ENCODE measurements around the gene JADE1. TPM values are rescaled to one million over a fixed set of nuclear protein-coding genes. Genes with fewer than 3 reads are reported as not detected.

The JADE1 gene
- total and polyA plus RNA-seq, 2 experiments from 2014 or later = 84.2 to 158 TPM

GRCh38 chr4:128907981-128908380 is 98.5 kb downstream of the JADE1 start (continued):
- TF ChIP-seq ZNF462 (CRISPR knock-in tag; IDR thresholded peaks at IDR 0.05) = no peak
- no peak for TF ChIP-seq REST (IDR thresholded peaks at IDR 0.05; ENCODE audit: unreplicated experiment)
- no peak for TF ChIP-seq NANOG (IDR thresholded peaks at IDR 0.05; ENCODE audit: borderline replicate concordance)
- TF ChIP-seq EZH2phosphoT487 (IDR thresholded peaks at IDR 0.05; ENCODE audit: unreplicated experiment) = no peak
- no peak for TF ChIP-seq CREB1 (CRISPR knock-in tag; IDR thresholded peaks at IDR 0.05; ENCODE audit: low read depth)

DNA sequence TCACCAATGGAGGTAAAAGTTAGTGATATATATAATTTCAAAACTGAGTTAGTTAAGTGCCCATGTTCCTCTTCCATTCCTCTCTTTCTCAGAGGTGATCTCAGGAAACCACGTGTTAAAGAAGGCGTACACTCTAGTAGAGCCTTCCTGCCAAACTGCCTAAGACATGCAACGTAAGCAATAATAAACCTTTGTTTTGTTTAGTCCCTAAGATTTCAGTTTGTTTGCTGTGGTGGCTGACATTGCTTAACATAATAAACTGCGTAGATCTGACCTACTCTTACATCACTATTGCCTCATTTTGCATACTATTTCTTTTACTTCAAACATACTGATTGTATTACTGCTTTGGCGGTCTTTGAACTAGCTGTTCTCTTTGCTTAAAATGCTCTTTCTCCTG is 99.2 kb downstream of the JADE1 start:
- Histone ChIP-seq H3K79me2 (replicated peaks; ENCODE audit: insufficient read depth) (no peaks in the 10 kb centered on the region), H3F3A (replicated peaks; ENCODE audit: low read depth) (no peaks in the 10 kb centered on the region), H3K9me2 (ENCODE audit: insufficient read depth) (no peaks in the 10 kb centered on the region), H3K4me2 (no peak overlapping the region), H3K36me3 (ENCODE audit: insufficient read depth) (no peaks in the 10 kb centered on the region), H4K20me1 (replicated peaks; ENCODE audit: insufficient read depth) (no peaks in the 10 kb centered on the region), H3K4me1 (ENCODE audit: insufficient read depth) (no peaks in the 10 kb centered on the region), H3K4me3 (no peak overlapping the region), H3K27me3 (ENCODE audit: insufficient read depth) (no peaks in the 10 kb centered on the region), H3K27ac (ENCODE audit: low read depth) (no peak overlapping the region), H2AFZ (no peak overlapping the region)
- H3K4me3 Mint-ChIP-seq = no peak overlapping the region
- no peaks in the 10 kb centered on the region for H3K27me3 Mint-ChIP-seq (ENCODE audit: insufficient read depth, low read depth, poor library complexity)
- no peaks in the 10 kb centered on the region; the same call in 2 of the 3 replicates for H3K4me1 Mint-ChIP-seq
- no peaks in the 10 kb centered on the region for H3K36me3 Mint-ChIP-seq (ENCODE audit: low read depth)
- DNase-seq (ENCODE audit: low spot score) = no peak
- H3K9me3 Mint-ChIP-seq = no peaks in the 10 kb centered on the region
- ATAC-seq = no peak
- H3K27ac Mint-ChIP-seq = no peak overlapping the region
- no peak for TF ChIP-seq ZNF331 (CRISPR knock-in tag; IDR thresholded peaks at IDR 0.05; ENCODE audit: low read depth)
- no peak for TF ChIP-seq POLR2AphosphoS5 (IDR thresholded peaks at IDR 0.05; ENCODE audit: low read depth)
- TF ChIP-seq STAT1 (IDR thresholded peaks at IDR 0.05; ENCODE audit: unreplicated experiment) = no peak
- TF ChIP-seq ZNF114 (CRISPR knock-in tag; IDR thresholded peaks at IDR 0.05) = no peak
- no peak for TF ChIP-seq EZH2phosphoT487 (IDR thresholded peaks at IDR 0.05; ENCODE audit: unreplicated experiment)
- TF ChIP-seq JUNB (IDR thresholded peaks at IDR 0.05; ENCODE audit: unreplicated experiment) = no peak
- no peak for TF ChIP-seq CREB1 (CRISPR knock-in tag; IDR thresholded peaks at IDR 0.05; ENCODE audit: low read depth)
- TF ChIP-seq REST (IDR thresholded peaks at IDR 0.05; ENCODE audit: unreplicated experiment) = no peak

Data from GM23338 (cell line).